ENCODE measurements around the gene NUP85.
"Not testable (repeated sequence)": the region's sequence is repeated elsewhere in the genome, so short reads cannot be mapped to it uniquely, and the experiment has no call there.

The NUP85 gene

DNA sequence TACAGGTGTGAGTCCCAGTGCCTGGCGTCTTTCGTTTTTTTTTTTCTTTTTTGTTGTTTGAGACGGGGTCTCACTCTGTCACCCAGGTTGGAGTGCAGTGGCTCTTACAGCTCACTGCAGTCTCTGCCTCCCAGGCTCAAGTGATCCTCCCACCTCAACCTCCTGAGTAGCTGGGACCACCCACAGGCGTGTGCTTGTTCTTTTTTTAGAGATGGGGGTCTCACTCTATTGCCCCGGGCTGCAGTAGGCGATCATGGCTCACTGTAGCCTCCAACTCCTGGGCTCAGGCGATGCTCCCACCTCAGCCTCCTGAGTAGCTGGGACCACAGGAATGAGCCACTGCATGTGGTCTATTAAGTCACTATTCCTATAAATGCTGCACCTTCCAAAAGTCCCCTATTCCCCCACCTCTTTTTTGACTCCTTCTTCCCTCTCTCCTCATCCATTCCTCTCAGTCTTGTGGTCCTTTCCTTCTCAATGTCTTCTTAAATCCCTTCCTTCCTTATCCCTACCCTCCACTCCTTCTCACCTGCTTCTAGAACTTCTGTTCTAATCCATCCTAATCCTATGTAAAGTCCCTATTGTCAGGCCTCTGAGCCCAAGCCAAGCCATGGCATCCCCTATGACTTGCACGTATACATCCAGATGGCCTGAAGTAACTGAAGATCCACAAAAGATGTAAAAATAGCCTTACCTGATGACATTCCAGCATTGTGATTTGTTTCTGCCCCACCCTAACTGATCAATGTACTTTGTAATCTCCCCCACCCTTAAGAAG, 46.7 kb downstream of the NUP85 start:
- no peaks in the 10 kb centered on the region for H3K36me3 ChIP-seq
- no peak overlapping the region for H3K4me3 ChIP-seq (ENCODE audit: low read depth, low read length)
- TF ChIP-seq, protein P1, sequence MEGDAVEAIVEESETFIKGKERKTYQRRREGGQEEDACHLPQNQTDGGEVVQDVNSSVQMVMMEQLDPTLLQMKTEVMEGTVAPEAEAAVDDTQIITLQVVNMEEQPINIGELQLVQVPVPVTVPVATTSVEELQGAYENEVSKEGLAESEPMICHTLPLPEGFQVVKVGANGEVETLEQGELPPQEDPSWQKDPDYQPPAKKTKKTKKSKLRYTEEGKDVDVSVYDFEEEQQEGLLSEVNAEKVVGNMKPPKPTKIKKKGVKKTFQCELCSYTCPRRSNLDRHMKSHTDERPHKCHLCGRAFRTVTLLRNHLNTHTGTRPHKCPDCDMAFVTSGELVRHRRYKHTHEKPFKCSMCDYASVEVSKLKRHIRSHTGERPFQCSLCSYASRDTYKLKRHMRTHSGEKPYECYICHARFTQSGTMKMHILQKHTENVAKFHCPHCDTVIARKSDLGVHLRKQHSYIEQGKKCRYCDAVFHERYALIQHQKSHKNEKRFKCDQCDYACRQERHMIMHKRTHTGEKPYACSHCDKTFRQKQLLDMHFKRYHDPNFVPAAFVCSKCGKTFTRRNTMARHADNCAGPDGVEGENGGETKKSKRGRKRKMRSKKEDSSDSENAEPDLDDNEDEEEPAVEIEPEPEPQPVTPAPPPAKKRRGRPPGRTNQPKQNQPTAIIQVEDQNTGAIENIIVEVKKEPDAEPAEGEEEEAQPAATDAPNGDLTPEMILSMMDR (IDR thresholded peaks at IDR 0.05; ENCODE audit: low read depth, low read length): no peak
- DNase-seq: peak; percentile 57
- H3K27me3 ChIP-seq (ENCODE audit: insufficient read depth, low read depth, severe bottlenecking): no peaks in the 10 kb centered on the region
- no peaks in the 10 kb centered on the region for H3K9me3 ChIP-seq (ENCODE audit: severe bottlenecking)
- no peak overlapping the region for H3K27ac ChIP-seq

- H3K4me3 ChIP-seq (ENCODE audit: low read depth, low read length); DNase-seq: not testable (repeated sequence)
These were observed 50.6 kb downstream of the NUP85 start for GRCh38 chr17:75255954-75256698.

DNA sequence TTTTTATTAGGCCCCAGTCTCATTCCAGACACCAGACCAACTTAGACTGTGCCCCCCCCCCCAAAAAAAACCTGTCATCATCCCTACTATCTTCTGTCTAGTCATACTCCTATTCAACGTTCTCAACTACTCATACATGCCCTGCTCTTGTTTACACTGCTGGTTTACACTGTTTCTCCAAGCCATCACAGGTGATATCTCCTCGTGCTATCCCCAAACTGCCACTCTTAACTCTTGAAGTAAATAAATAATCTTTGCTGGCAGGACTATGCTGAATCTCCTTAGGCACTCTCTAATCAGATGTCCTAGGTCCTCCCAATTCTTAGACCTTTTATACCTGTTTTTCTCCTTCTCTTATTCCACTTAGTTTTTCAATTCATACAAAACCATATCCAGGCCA, 51.7 kb downstream of the NUP85 start:
- H3K4me3 ChIP-seq (ENCODE audit: low read depth, low read length); DNase-seq; H3K9me3 ChIP-seq (ENCODE audit: severe bottlenecking); H3K27me3 ChIP-seq (ENCODE audit: insufficient read depth, low read depth, severe bottlenecking); H3K27ac ChIP-seq: not testable (repeated sequence)
- peaks cover 10% of the 10 kb centered on the region for H3K36me3 ChIP-seq

More at GRCh38 chr17:75255954-75256698, 50.6 kb downstream of the NUP85 start:
- H3K27me3 ChIP-seq (ENCODE audit: insufficient read depth, low read depth, severe bottlenecking); H3K9me3 ChIP-seq (ENCODE audit: severe bottlenecking); H3K36me3 ChIP-seq; H3K27ac ChIP-seq: not testable (repeated sequence)

GRCh38 chr17:75260641-75261335, 55.3 kb downstream of the NUP85 start:
- DNase-seq: no peak
- no peaks in the 10 kb centered on the region for H3K27me3 ChIP-seq (ENCODE audit: insufficient read depth, low read depth, severe bottlenecking)
- TF ChIP-seq, protein P1 (IDR thresholded peaks at IDR 0.05; ENCODE audit: low read depth, low read length): peak; percentile 39; the same call in 1 of the 2 replicates
- H3K36me3 ChIP-seq: peaks cover 45% of the 10 kb centered on the region
- H3K4me3 ChIP-seq (ENCODE audit: low read depth, low read length): peak overlapping the region; percentile 67
- H3K9me3 ChIP-seq (ENCODE audit: severe bottlenecking): no peaks in the 10 kb centered on the region
- H3K27ac ChIP-seq: peak overlapping the region; percentile 100

DNA sequence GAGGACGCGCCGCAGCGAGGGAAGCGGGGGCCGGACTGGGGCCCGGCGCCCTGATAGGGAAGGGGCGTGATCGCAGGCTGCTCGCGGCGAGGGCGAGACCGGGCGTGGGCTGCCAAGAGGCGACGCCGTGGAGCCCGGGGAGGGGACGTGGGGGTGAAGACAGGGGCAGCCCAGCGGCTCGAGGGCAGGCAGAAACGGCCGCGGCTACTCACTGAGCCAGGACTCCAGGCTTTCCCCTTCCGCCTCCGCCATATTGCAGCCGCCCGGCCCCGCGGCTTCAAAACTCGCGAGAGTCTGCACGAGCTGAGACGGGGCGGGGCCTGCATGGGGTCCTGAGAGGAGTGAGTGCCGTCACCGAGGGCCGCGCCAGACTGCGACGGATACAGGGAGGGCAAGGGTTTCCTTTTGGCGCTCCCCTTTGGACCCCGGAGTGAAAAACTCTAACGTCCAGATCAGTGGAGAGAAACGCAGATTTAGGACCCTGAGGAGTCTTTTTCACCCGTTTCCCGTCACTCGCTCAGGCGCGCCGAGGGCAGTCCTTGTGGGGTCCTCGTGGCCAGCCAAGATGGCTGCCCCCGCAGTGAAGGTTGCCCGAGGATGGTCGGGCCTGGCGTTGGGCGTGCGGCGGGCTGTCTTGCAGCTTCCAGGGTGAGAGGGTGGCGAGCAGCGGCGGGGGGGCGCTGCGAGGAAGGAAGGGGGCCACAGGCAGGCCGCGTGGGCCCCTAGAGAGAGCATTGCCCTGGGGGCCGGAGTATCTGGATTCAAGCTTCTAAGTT, 56.0 kb downstream of the NUP85 start, which contains the start of the genes GGA3 and MRPS7:
Gene GGA3 (minus strand): TSS at position 271 of the 776 bp plus-strand sequence. CDS start 19 bp downstream, at position 252.
Gene MRPS7 (plus strand): TSS at position 544 of the 776 bp plus-strand sequence. CDS start 22 bp downstream, at position 566.
- no peaks in the 10 kb centered on the region for H3K27me3 ChIP-seq (ENCODE audit: insufficient read depth, low read depth, severe bottlenecking)
- peak within 1 kb of the TSS; percentile 67 for H3K4me3 ChIP-seq (ENCODE audit: low read depth, low read length)
- H3K9me3 ChIP-seq (ENCODE audit: severe bottlenecking): no peaks in the 10 kb centered on the region
- peak within 1 kb of the TSS; percentile 100 for H3K27ac ChIP-seq
- TF ChIP-seq, protein P1 (IDR thresholded peaks at IDR 0.05; ENCODE audit: low read depth, low read length): no peak
- peaks cover 52% of the 10 kb centered on the region for H3K36me3 ChIP-seq
- DNase-seq: peak; percentile 98

GRCh38 chr17:75262112-75262606, 56.7 kb downstream of the NUP85 start:
- no peak for DNase-seq
- TF ChIP-seq, protein P1 (IDR thresholded peaks at IDR 0.05; ENCODE audit: low read depth, low read length): no peak
- Histone ChIP-seq H3K9me3 (ENCODE audit: severe bottlenecking) (no peaks in the 10 kb centered on the region), H3K27ac (peak overlapping the region; percentile 100), H3K4me3 (ENCODE audit: low read depth, low read length) (peak overlapping the region; percentile 67), H3K27me3 (ENCODE audit: insufficient read depth, low read depth, severe bottlenecking) (no peaks in the 10 kb centered on the region), H3K36me3 (peaks cover 59% of the 10 kb centered on the region)

Measured in WERI-Rb-1 (cell line).